ENCODE measurements around the gene KLHDC8B. TPM values are rescaled to one million over a fixed set of nuclear protein-coding genes. Genes with fewer than 3 reads are reported as not detected.
A peak's percentile ranks its signal among the peaks of the same experiment; 100 is the strongest.

Gene KLHDC8B
- total RNA-seq (100 to 1,000 TPM; 195 to 501 (median 247) TPM), polyA plus RNA-seq (100 to 1,000 TPM; 127 to 226 (median 171) TPM)
- long read RNA-seq, donor 1, transcript KLHDC8B-201 (6 exons, 1,959 nt): major isoform, 125 of 270 reads
- long read RNA-seq, donor 1, partial matches to known transcripts: 112 of 270 reads
- long read RNA-seq, donor 1, other reads (novel, unspliced or antisense): 29 of 270 reads
- long read RNA-seq, donor 2, transcript KLHDC8B-201 (6 exons, 1,959 nt): major isoform, 95 of 338 reads
- long read RNA-seq, donor 2, partial matches to known transcripts: 230 of 338 reads
- long read RNA-seq, donor 2, other reads (novel, unspliced or antisense): 12 of 338 reads
- long read RNA-seq, donor 3, transcript KLHDC8B-201 (6 exons, 1,959 nt): major isoform, 81 of 160 reads
- long read RNA-seq, donor 3, partial matches to known transcripts: 63 of 160 reads
- long read RNA-seq, donor 3, other reads (novel, unspliced or antisense): 16 of 160 reads
- long read RNA-seq, donor 4, transcript KLHDC8B-201 (6 exons, 1,959 nt): major isoform, 95 of 150 reads
- long read RNA-seq, donor 4, partial matches to known transcripts: 11 of 150 reads
- long read RNA-seq, donor 4, other reads (novel, unspliced or antisense): 44 of 150 reads
- long read RNA-seq, donor 5, transcript KLHDC8B-201 (6 exons, 1,959 nt): major isoform, 363 of 570 reads
- long read RNA-seq, donor 5, partial matches to known transcripts: 53 of 570 reads
- long read RNA-seq, donor 5, other reads (novel, unspliced or antisense): 151 of 570 reads
- long read RNA-seq, donor 6, transcript KLHDC8B-201 (6 exons, 1,959 nt): major isoform, 66 of 103 reads
- long read RNA-seq, donor 6, partial matches to known transcripts: 15 of 103 reads
- long read RNA-seq, donor 6, other reads (novel, unspliced or antisense): 21 of 103 reads
- long read RNA-seq, donor 7, transcript KLHDC8B-201 (6 exons, 1,959 nt): major isoform, 46 of 102 reads
- long read RNA-seq, donor 7, partial matches to known transcripts: 54 of 102 reads
- long read RNA-seq, donor 7, other reads (novel, unspliced or antisense): 0 of 102 reads
- long read RNA-seq, donor 8, transcript KLHDC8B-201 (6 exons, 1,959 nt): major isoform, 131 of 270 reads
- long read RNA-seq, donor 8, partial matches to known transcripts: 131 of 270 reads
- long read RNA-seq, donor 8, other reads (novel, unspliced or antisense): 8 of 270 reads
- long read RNA-seq, donor 9, transcript KLHDC8B-201 (6 exons, 1,959 nt): major isoform, 106 of 275 reads
- long read RNA-seq, donor 9, partial matches to known transcripts: 159 of 275 reads
- long read RNA-seq, donor 9, other reads (novel, unspliced or antisense): 9 of 275 reads
- long read RNA-seq, donor 10, transcript KLHDC8B-201 (6 exons, 1,959 nt): major isoform, 43 of 146 reads
- long read RNA-seq, donor 10, partial matches to known transcripts: 100 of 146 reads
- long read RNA-seq, donor 10, other reads (novel, unspliced or antisense): 0 of 146 reads

DNA sequence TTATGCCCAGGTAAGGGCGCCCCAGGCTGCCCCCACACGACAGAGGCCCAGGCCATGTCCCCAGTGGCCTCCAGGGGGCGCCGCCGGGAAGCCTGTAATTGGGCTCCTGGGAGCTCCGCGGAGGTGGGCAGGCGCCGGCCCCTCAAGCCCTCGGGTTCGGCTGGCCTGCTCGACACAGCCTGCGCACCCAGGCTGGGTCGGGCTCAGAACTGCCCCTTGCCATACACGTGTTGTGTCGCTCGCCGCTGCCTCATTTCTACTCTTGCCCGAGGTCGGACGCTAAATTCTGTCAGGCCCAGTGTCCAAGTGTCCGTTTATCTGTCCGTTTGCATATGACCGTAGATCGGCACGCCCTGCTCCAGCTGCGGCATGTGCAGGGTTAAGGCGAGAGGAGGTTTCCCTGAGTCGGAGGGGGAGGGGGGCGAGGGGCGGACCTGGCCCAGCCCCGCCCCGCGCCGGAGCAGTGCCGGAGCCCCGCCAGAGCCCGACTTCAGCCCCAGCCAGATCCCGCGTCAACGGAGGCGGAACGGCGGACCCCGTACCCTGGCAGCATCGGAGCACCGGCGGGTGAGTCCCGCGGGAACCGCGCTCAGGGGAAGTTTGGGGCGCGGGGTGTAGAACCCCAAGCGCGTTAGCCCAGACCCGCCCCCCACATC, at the start of gene KLHDC8B:
TSS of gene KLHDC8B (plus strand) at position 480 of the 656 bp plus-strand sequence. CDS start 1,172 bp downstream, outside the sequence.
- peaks cover 0 to 27% of the 10 kb centered on the region in 2 donors for H3K36me3 ChIP-seq (replicated peaks in 1 of 2)
- no peaks in the 10 kb centered on the region for H3K27me3 ChIP-seq
- TF ChIP-seq, protein P1, sequence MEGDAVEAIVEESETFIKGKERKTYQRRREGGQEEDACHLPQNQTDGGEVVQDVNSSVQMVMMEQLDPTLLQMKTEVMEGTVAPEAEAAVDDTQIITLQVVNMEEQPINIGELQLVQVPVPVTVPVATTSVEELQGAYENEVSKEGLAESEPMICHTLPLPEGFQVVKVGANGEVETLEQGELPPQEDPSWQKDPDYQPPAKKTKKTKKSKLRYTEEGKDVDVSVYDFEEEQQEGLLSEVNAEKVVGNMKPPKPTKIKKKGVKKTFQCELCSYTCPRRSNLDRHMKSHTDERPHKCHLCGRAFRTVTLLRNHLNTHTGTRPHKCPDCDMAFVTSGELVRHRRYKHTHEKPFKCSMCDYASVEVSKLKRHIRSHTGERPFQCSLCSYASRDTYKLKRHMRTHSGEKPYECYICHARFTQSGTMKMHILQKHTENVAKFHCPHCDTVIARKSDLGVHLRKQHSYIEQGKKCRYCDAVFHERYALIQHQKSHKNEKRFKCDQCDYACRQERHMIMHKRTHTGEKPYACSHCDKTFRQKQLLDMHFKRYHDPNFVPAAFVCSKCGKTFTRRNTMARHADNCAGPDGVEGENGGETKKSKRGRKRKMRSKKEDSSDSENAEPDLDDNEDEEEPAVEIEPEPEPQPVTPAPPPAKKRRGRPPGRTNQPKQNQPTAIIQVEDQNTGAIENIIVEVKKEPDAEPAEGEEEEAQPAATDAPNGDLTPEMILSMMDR (IDR thresholded peaks at IDR 0.05): peak; percentile 84 to 96 (median 94)
- peak; percentile 73 to 93 for TF ChIP-seq POLR2A (IDR thresholded peaks at IDR 0.05)
- H3K27ac ChIP-seq: peak within 1 kb of the TSS; percentile 49 to 93 (median 89)
- WGBS, 4 donors: 0 to 17% (median 1%) methylated on average over 2 to 57 of the region's 57 CpGs
- intact Hi-C loops (cut with DNase I): loop anchor here (5.0 kb wide), 1 partner anchor 106 kb away; the partner anchor contains the start of gene C3orf62 (in 2 of the 2)
- H3K4me3 ChIP-seq: peak within 1 kb of the TSS; percentile 54 to 87 (median 61)
- DNase-seq: peak; percentile 91 to 97 (median 95)
- peaks cover 44 to 54% of the 10 kb centered on the region in 2 donors for H3K4me1 ChIP-seq (replicated peaks in 1 of 2)
- H3K9me3 ChIP-seq (replicated peaks in 1 of 3): no peaks in the 10 kb centered on the region

DNA sequence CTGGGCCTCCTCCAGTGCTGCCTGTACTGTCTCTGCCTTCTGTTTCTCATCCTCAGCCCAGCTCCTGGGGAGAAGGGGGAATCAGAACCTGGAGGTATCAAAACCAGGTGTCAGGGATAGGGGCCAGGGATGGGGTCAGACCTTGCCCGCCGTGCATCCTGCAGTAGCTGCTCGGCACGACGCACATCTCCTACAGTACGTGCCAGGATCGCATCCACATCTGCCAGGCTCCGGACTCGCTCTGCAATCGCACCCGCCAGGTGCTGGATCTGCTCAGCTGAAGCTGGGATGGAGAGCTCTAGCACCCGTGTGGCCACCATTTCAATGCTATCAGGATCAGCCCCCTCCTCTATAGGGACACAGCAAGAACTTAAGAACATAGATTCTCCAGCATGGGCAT, 49.4 kb upstream of the KLHDC8B start:
- intact Hi-C loops (cut with DNase I): no loop called here
- H3K4me1 ChIP-seq (replicated peaks in 1 of 2): peaks cover 16 to 17% of the 10 kb centered on the region in 2 donors
- no peaks in the 10 kb centered on the region for H3K27me3 ChIP-seq
- H3K27ac ChIP-seq: no peak overlapping the region
- no peak overlapping the region for H3K4me3 ChIP-seq
- TF ChIP-seq, protein P1 (IDR thresholded peaks at IDR 0.05): no peak
- TF ChIP-seq POLR2A (IDR thresholded peaks at IDR 0.05): no peak
- no peak for DNase-seq
- no peaks in the 10 kb centered on the region for H3K9me3 ChIP-seq (replicated peaks in 1 of 3)
- H3K36me3 ChIP-seq (replicated peaks in 1 of 2): peaks cover 0 to 79% of the 10 kb centered on the region in 2 donors
- 91 to 96% (median 93%) methylated on average over 8 to 12 of the region's 12 CpGs for whole genome bisulfite sequencing, 4 donors

DNA sequence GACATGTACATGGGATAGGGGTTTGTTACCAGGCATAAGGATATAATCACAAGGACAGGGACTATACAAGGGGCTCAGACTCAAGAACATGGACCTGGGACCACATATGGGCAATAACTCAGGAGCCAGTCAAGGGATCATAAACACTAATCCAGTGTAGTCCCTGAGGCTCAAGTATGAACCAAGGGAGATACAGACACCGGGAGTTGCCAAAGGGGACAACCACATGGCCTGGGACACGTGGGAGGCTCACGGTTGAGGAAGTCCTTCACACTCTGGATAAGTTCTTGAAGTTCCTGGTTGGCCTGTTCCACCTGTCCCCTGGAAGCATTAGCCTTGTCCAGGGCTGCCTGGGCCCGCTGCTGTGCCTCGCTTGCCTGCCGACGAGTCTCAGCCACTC, 48.9 kb upstream of the KLHDC8B start:
- 80 to 90% (median 87%) methylated on average over 2 to 7 of the region's 7 CpGs; no CpG with 5 or more reads in 1 of the 4 donors for WGBS, 4 donors
- no peaks in the 10 kb centered on the region for H3K27me3 ChIP-seq
- peaks cover 0 to 79% of the 10 kb centered on the region in 2 donors for H3K36me3 ChIP-seq (replicated peaks in 1 of 2)
- intact Hi-C loops (cut with DNase I): no loop called here
- H3K4me1 ChIP-seq (replicated peaks in 1 of 2): peaks cover 16 to 17% of the 10 kb centered on the region in 2 donors
- DNase-seq: no peak
- TF ChIP-seq, protein P1 (IDR thresholded peaks at IDR 0.05): no peak
- TF ChIP-seq POLR2A (IDR thresholded peaks at IDR 0.05): no peak
- H3K4me3 ChIP-seq: no peak overlapping the region
- H3K27ac ChIP-seq: no peak overlapping the region
- no peaks in the 10 kb centered on the region for H3K9me3 ChIP-seq (replicated peaks in 1 of 3)
